ENCODE results near the gene SUV39H1. TPM values are rescaled to one million over a fixed set of nuclear protein-coding genes. Genes with fewer than 3 reads are reported as not detected.

Gene SUV39H1
- total and polyA plus RNA-seq, 2 of the 8 experiments (the other 6 are each of a cell fraction or from before 2014, with no cell fraction given) = 14.8 to 27.8 TPM

DNA sequence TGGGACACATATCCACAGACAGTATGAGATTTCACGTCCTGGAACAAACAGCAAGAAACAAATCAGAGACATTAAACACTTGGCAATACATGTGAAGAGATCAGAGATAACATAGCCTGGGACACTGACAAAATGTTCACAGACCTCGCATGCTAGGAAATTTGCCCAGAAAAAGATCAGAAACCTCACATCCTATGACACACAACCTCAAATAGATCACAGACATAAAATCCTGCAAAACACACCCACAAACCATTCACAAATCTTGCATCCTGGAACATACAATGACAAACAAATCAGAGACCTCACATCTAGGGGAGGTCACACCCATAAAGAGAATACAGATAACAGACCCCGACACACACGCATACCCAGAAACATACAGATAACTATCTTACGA is 18.0 kb downstream of the SUV39H1 start:
- no peak overlapping the region for H3K14ac ChIP-seq (ENCODE audit: insufficient read length)
- H2BK15ac ChIP-seq (ENCODE audit: low read length) = no peak overlapping the region
- H3K56ac ChIP-seq (replicated peaks; ENCODE audit: insufficient read length, low read depth, low read length) = no peak overlapping the region
- H4K8ac ChIP-seq (ENCODE audit: extremely low read depth, insufficient read depth, low read length) = no peak overlapping the region
- H3K4ac ChIP-seq (replicated peaks; ENCODE audit: insufficient read length, low read depth, low read length) = no peak overlapping the region
- H3K4me1 ChIP-seq (replicated peaks in 1 of 4; ENCODE audit: control insufficient read depth in 3 of 4, insufficient read depth in 4 of 4, low read length in 3 of 4) = no peaks in the 10 kb centered on the region
- H3K36me3 ChIP-seq (ENCODE audit: control insufficient read depth in 2 of 4, insufficient read depth in 4 of 4, low read length in 3 of 4) = no peaks in the 10 kb centered on the region
- no peaks in the 10 kb centered on the region for H3K79me1 ChIP-seq (ENCODE audit: low read depth, low read length)
- no peak overlapping the region for H3K4me2 ChIP-seq (ENCODE audit: insufficient read depth in 1 of 2, low read depth in 2 of 2, low read length in 2 of 2)
- H3K79me2 ChIP-seq (ENCODE audit: control insufficient read depth in 1 of 2, insufficient read depth in 2 of 2, low read length in 2 of 2) = no peaks in the 10 kb centered on the region
- H4K91ac ChIP-seq (replicated peaks; ENCODE audit: insufficient read length, low read length) = no peak overlapping the region
- POLR2A ChIA-PET (ENCODE audit: partially characterized antibody) = no interaction called here
- no peak overlapping the region for H2BK20ac ChIP-seq (ENCODE audit: low read length)
- H3K4me3 ChIP-seq (ENCODE audit: extremely low read depth in 1 of 4, insufficient read depth in 2 of 4, low read depth in 3 of 4, low read length in 4 of 4) = no peak overlapping the region
- H4K20me1 ChIP-seq (replicated peaks in 1 of 2; ENCODE audit: control insufficient read depth in 1 of 2, insufficient read depth in 2 of 2, low read length in 2 of 2) = peaks cover 0 to 2% of the 10 kb centered on the region in 2 experiments
- FAIRE-seq (no peak), DNase-seq (ENCODE audit: low read depth in 1 of 2, low spot score in 2 of 2) (no peak)
- H3K18ac ChIP-seq (ENCODE audit: extremely low read depth, low read length) = no peak overlapping the region
- no peaks in the 10 kb centered on the region for H3K23me2 ChIP-seq (ENCODE audit: low read depth, low read length)
- no peaks in the 10 kb centered on the region; a peak in 3 of 7 replicates for H3K27me3 ChIP-seq (replicated peaks in 1 of 4; ENCODE audit: control insufficient read depth in 3 of 4, extremely low read depth in 1 of 4, insufficient read depth in 3 of 4, low read length in 3 of 4)
- H3K9me3 ChIP-seq (ENCODE audit: insufficient read depth in 2 of 2, low read depth in 1 of 2, low read length in 1 of 2) = no peaks in the 10 kb centered on the region
- TF ChIP-seq MAFK (IDR thresholded peaks at IDR 0.05; ENCODE audit: low read depth, low read length) (no peak), RFX5 (IDR thresholded peaks at IDR 0.05; ENCODE audit: borderline replicate concordance, low read depth, low read length) (no peak), CBX8 (IDR thresholded peaks at IDR 0.05; ENCODE audit: borderline replicate concordance, low read depth, low read length) (no peak), ZNF274 (IDR thresholded peaks at IDR 0.05; ENCODE audit: borderline replicate concordance, extremely low read depth, low read length) (no peak)
- no peak overlapping the region for H2BK5ac ChIP-seq (ENCODE audit: low read depth, low read length)
- no peak overlapping the region for H3K27ac ChIP-seq (ENCODE audit: low read depth, low read length)
- no peak overlapping the region for H4K5ac ChIP-seq (ENCODE audit: insufficient read length, low read depth, low read length)
- CTCF ChIA-PET (ENCODE audit: partially characterized antibody) = interaction anchor here (1.1 kb wide), 1 partner anchor 48 kb away, joined by 3 read pairs; no protein-coding TSS in a partner anchor
- 81% methylated on average over 5 of the region's 5 CpGs; no CpG with 5 or more reads in 1 of the 2 experiments for WGBS, 2 experiments (ENCODE audit: extremely low coverage in 1 of 2, insufficient coverage in 1 of 2, insufficient read length in 1 of 2, insufficient replicate concordance in 2 of 2, low coverage in 1 of 2, low lambda C conversion rate in 2 of 2, missing lambda C conversion rate in 1 of 2)
- no peak overlapping the region for H2AFZ ChIP-seq (ENCODE audit: low read length)
- H3K9ac ChIP-seq (replicated peaks in 1 of 4; ENCODE audit: extremely low read depth in 1 of 4, low read depth in 3 of 4, low read length in 3 of 4) = no peak overlapping the region
- no peak overlapping the region for H3K23ac ChIP-seq (ENCODE audit: insufficient read length)
- H2BK120ac ChIP-seq (replicated peaks; ENCODE audit: low read depth, low read length) = no peak overlapping the region
- H2AK5ac ChIP-seq (ENCODE audit: low read depth, low read length) = no peak overlapping the region
- no peak overlapping the region for H2BK12ac ChIP-seq (ENCODE audit: low read depth, low read length)
